GM21737 (cell line): ENCODE data around the gene RNF32.

Experiments used
- ATAC-seq: cut with Tn5 transposase; IDR thresholded peaks from one replicate; pipeline ENCODE4 v1.9.1; 2021; ENCODE audit warnings: mild to moderate bottlenecking, moderate library complexity; ENCODE audit not compliant: unreplicated experiment

The RNF32 gene

DNA sequence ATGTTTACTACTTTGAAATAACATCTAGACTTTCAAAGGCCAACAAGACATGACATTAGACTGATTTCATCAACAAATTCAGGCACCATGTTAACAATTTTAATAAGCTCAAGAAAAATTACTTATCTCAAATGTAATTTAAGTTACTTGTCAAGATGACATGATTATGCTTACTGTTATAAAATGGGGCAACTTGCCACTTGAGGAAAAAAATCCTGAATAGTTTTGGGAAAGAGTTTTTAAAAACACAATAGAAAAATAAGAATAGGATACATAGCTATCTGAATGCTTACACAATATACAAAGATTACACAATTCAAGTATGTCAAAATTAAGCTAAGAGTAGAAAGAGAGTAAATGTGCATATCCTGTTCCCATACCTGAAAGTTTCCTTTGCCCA, 85.4 kb downstream of the RNF32 start:
- ATAC-seq = no peak
